GM19023 (cell line): Measurements from ENCODE around the gene METTL25.

Experiments
- ATAC-seq: cut with Tn5 transposase; IDR thresholded peaks from one replicate; pipeline ENCODE4 v1.9.1; 2021; ENCODE audit warnings: mild to moderate bottlenecking, moderate library complexity; ENCODE audit not compliant: unreplicated experiment

METTL25 gene

GRCh38 chr12:82400819-82401218, 42.5 kb downstream of the METTL25 start:
- ATAC-seq: no peak

DNA sequence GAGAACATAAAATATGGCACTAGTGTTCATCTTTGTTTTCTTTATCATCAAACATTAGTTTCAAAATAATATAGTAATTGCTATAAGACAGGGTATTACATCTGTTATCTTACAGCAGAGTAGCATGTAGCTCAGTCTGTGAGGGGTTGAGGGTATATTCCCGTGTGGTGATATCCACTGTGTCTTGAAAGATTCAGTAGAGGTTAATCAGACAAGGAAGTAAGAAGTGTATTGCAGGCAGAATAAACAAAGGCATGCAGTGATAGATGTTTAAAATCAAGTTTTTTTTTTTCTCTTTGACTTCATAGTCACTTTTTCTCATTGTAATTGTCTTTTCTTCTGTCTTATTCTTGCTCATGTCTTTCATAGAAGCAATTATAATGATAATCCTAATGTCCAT, 48.3 kb downstream of the METTL25 start:
- no peak for ATAC-seq

- ATAC-seq: no peak
Measured at GRCh38 chr12:82407481-82407880, 49.2 kb downstream of the METTL25 start.

DNA sequence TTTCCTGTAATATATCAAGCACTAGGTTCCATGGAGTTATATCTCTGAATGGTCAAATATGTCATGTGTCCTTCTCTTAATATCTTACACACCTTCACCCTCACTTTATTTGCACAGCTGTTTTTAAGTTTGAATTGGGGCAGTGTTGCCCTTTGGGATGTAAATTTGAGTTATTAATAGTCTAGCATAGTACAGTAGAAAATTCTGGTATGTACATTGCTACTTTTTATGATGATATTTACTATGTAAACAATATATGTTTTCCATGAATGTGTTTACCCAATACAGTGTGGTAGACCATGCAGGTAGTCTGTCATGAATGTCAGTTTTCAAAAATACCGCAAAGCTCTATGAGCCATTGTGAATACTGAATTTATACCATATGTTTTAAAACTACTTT, 50.5 kb downstream of the METTL25 start:
- ATAC-seq: no peak

DNA sequence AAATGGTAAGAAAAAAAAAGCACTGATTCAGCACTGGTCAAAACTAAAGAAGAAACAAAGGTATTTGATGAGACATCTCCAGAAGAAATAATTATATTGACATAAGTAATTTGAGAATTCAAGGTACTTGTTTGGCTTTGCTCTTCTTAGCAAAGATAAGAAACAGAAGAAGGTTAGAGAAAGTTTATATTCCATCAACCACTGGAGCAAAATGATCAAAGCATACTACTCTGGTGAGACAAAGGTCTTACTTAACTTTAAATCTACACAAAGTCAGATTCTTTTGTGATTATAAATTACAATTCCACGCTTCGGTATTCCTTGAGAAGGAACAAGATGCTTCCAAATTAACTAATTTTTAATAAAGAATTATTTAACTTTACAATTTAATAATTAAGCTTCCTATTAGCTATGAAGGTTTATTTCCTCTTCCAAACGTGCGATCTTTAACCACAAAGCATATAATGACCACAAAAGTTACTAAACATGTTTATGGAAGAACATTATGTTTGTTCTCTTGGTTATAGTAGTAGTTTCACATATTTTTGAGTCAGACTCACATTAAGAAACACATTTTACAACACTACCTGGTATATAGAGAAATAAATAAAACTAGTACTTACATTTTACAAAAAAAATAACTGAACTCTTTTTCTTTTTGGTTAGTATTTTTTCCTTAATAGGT, 53.4 kb downstream of the METTL25 start:
- ATAC-seq: no peak

GRCh38 chr12:82412246-82412645, 53.9 kb downstream of the METTL25 start:
- ATAC-seq: no peak

DNA sequence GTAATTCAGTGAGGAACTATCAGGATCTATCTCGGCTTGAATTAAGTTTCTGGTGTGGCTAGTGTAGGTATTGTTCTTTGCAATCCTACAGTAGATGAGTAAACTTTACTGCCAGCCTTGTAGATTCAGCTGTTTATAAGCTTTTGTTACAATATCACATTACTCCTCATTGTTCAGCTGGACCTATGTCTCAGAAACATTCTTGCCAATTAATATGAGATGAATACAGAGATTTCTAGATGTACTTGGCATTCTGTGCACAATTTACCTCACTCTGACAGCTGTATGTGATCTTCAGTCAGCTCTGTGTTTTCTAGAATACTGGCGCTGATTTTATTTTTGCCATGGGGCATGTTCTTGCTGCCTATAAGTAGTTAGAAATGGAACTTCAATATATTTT, 55.7 kb downstream of the METTL25 start:
- no peak for ATAC-seq

- no peak for ATAC-seq
Measured at GRCh38 chr12:82414926-82415325, 56.6 kb downstream of the METTL25 start.

DNA sequence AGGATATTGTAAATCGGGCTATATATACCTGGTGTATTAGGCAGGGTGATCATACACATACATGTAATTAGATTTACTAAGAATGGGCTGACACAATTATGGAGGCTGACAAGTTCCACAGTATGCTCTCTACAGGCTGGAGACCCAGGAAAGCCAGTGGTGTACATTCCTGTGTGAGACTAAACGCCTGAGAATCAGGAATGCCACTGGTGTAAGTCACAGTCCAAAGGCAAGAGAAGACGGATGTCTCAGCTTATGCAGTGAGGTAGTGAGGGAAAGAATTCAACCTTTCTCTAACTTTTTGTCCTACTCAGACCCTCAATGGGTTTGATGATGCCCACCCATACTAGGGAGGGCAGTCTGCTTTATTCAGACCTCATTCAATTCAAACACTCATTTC, 57.1 kb downstream of the METTL25 start:
- ATAC-seq: no peak

DNA sequence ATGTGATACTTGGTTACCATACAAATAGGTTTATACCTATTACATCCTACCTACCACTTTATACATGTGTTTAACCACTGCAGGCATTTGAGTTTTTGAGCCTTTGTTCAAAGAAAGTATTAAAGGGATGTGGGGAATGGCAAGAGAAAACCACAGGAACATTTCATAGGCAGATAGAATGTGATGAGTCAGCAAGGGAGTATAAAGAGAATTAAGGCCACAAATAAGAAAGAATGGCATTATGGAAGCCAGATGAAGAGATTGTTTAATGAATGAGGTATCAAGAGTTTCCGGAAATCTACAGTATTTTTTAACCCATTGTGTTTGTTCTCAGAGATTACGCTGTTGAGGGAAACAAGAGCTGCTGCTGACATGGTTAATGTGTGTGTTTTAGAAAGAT, 66.9 kb downstream of the METTL25 start:
- no peak for ATAC-seq

DNA sequence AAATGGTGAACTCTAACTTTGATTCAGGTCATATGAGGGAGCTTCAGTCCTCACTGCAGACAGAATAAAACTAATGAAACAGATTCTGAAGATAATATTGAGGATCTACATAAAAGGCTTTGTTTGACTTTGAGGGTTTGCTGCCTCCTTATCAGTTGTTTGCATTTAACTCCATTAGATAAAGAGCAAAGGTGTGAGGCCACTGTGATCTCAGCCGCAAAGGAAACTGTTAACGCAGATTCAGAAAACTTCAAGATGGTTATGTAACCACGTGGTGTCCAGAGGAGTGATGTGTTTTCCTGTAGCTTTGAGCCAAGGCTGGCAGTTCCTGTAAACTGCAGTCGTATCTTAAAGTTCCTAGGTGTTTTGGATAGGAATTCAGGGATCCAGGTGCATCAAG, 67.8 kb downstream of the METTL25 start:
- ATAC-seq: no peak

DNA sequence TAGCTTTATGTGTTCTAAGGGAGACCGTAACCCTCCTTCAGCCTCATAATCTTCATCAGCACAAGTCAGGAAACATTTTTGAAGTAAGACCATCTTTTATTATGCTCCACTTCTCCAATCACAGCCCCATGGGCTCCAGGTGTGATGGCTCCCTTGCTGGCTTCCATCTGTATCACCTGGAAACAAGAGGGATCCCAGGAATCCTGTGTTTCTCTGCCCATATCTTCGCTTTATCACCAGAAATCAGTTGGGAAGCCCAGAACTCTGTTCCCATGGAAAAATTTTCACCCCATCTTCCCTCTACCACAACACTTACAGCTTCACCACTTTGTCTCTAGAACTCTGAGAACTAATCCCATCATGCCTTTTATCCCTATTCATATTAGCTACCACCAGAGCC, 68.3 kb downstream of the METTL25 start:
- ATAC-seq: no peak

- no peak for ATAC-seq
Measured at GRCh38 chr12:82430541-82431145, 72.3 kb downstream of the METTL25 start.

DNA sequence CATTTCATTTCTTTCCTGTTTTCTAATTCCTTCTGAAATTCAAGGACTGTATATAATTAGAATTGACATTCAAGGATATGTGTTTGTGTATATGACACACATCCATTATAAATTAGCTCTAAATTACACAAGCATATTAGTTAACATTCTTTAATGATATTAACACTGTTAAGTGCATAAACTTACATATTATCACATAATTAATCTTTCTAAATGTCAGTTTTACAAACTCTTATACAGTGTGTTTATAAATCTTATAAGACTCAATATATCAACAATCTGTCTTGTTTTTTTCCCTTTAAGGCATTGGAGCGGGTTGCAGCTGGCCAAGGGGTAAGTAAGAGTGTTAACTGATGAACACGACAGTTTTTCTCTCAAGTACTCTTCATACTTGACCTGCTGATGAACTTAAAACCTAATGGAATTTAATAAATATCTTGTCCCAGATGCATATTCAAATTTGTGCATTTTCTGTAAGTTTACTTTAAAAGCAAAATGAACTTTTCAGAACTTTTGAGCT, 76.1 kb downstream of the METTL25 start:
- no peak for ATAC-seq

DNA sequence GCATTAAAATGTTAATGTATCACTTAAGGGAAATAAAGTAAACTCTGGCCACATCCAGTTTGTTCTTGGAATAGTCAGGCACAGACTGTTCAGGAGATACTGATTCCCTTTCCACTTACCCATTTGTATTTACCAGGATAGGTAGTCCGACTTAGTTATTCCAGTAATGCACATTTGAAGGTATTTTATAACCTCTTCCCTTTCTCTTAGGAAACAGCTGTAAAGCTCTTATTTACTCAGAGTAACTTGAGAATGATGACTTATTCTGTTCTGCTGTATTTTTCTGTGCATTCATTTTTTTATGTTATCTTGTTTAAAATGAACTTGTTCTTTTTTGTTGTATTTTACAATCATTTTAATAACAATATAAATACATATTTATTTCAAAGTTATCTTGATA, 78.0 kb downstream of the METTL25 start:
- ATAC-seq: no peak

- ATAC-seq: no peak
Measured at GRCh38 chr12:82437744-82438143, 79.4 kb downstream of the METTL25 start.

DNA sequence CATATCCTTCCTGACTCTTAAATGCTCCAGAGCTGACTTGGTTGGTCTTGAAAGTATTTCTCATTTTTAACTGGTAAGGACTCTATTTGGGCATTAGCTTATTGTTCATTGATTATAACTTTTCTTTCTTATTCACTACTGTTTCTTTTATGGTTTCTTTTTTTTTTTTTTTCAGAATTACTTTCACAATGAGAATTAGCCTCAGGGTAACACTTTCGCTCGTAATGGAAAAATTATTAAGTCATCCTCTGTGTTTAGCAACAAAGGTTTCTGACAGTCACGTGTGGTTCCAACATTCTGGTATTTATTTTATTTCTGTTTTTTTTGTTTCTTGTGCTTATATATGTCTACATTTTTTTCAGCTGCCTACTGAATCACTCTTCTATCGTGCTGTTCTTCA, 80.0 kb downstream of the METTL25 start:
- no peak for ATAC-seq

GRCh38 chr12:82440885-82441284, 82.6 kb downstream of the METTL25 start:
- no peak for ATAC-seq

GRCh38 chr12:82448911-82449578, 90.7 kb downstream of the METTL25 start:
- ATAC-seq: no peak

- ATAC-seq: no peak
Measured at GRCh38 chr12:82456633-82457032, 98.3 kb downstream of the METTL25 start.

DNA sequence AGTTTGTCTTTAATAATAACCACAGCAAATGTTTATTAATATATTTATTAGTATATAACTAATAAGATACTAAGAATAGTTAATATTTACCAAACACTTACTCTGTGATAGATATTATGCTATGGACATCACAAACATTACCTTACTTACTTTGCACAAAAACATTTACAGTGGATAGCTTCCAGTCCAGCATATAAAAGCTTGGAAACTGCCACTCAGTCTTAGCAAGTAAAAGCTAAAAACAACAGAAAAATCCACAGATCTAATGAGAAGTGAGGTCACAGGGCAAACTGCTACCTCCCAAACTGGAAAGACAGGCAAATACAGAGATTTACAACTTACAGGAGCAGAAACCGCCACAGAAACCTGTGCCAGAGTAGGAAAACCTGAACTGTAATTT, 99.8 kb downstream of the METTL25 start:
- ATAC-seq: no peak

DNA sequence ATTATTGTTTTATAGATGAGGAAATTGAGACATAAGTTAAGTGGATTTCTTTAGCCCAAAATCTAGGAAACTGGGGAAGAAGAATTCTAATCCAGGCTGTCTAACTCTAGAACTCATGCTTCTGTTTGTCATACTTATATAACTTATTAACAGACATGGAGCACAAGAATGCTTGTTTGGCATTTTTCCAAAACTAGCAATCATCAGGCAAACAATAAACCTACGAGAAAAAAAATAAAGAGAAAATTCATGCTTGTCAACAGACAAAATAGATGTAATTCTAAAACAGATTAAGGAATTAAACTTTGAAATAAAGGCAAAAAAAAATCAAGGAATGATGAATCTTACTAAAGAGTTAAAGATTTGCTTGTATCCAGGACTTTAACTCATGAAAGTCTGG, 103.1 kb downstream of the METTL25 start:
- no peak for ATAC-seq
